SK-N-SH (cell line): ENCODE results near the gene DNAH6. TPM values are rescaled to one million over a fixed set of nuclear protein-coding genes. Genes with fewer than 3 reads are reported as not detected.

ENCODE experiments used
- CTCF ChIA-PET: fragments of 300-600, 350-600 bp; formaldehyde crosslinking; extraction: SDS; loops from one replicate; lab custom pipeline; 2021; lab: Yijun Ruan, JAX
- POLR2A ChIA-PET: fragments of 350-600 bp; sonication (Branson Sonifier 250); formaldehyde crosslinking; extraction: SDS; loops from one replicate; lab custom pipeline; 2020; ENCODE audit warnings: antibody characterized with exemption, inconsistent platforms; lab: Yijun Ruan, JAX
- DNase-seq: peaks from one replicate; pipeline ENCODE4 v3.0.0; 2012
- H2AFZ ChIP-seq: fragments of 200-600 bp; sonication (generic); 2 replicates; pipeline ENCODE4 v1.8.1; 2016; ENCODE audit warnings: antibody characterized with exemption, mild to moderate bottlenecking, low read depth
- H3F3A ChIP-seq: fragments of 200-600 bp; sonication (generic); replicated peaks from 2 replicates; pipeline ENCODE3; 2016; ENCODE audit warnings: antibody characterized with exemption, mild to moderate bottlenecking; ENCODE audit not compliant: insufficient read depth
- H3K27ac ChIP-seq, 2 experiments: fragments of 200-500 bp in 1 of 2; fragments of 200-600 bp in 1 of 2; sonication (Bioruptor generic) in 1 of 2; sonication (generic), shearing (Covaris generic) in 1 of 2; 2 replicates each; pipeline versions ENCODE4 v1.5.1 to v1.6.1; 2014 to 2016; ENCODE audit warnings: low read depth in 2 of 2, inconsistent platforms in 1 of 2, low read length in 1 of 2, mild to moderate bottlenecking in 1 of 2, mixed read lengths in 1 of 2
- H3K27me3 ChIP-seq: fragments of 200-600 bp; sonication (generic), shearing (Covaris generic); 2 replicates; pipeline ENCODE4 v1.6.1; 2016; ENCODE audit warnings: mixed run types; ENCODE audit not compliant: insufficient read depth
- H3K36me3 ChIP-seq, 2 experiments: fragments of 200-500 bp in 1 of 2; fragments of 200-600 bp in 1 of 2; sonication (Bioruptor generic) in 1 of 2; sonication (generic) in 1 of 2; replicated peaks in 1 of 2; 2 replicates each; pipeline versions ENCODE3 to v1.5.1; 2014 to 2016; ENCODE audit warnings: low read length in 1 of 2, mild to moderate bottlenecking in 1 of 2; ENCODE audit not compliant: insufficient read depth in 2 of 2, control insufficient read depth in 1 of 2
- H3K4me1 ChIP-seq, 2 experiments: fragments of 200-500 bp in 1 of 2; fragments of 200-600 bp in 1 of 2; sonication (Bioruptor generic) in 1 of 2; sonication (generic), shearing (Covaris generic) in 1 of 2; 2 replicates each; pipeline versions ENCODE4 v1.5.1 to v1.6.1; 2014 to 2016; ENCODE audit warnings: low read depth in 1 of 2, low read length in 1 of 2, mixed run types in 1 of 2; ENCODE audit not compliant: insufficient read depth in 2 of 2, control insufficient read depth in 1 of 2
- H3K4me2 ChIP-seq: fragments of 200-600 bp; sonication (generic), shearing (Covaris generic); 2 replicates; pipeline ENCODE4 v1.6.1; 2017; ENCODE audit warnings: mixed run types
- H3K4me3 ChIP-seq, 2 experiments: fragments of 200-500 bp in 1 of 2; fragments of 200-600 bp in 1 of 2; sonication (Bioruptor generic) in 1 of 2; sonication (generic), shearing (Covaris generic) in 1 of 2; 2 replicates each; pipeline versions ENCODE4 v1.5.1 to v1.8.1; 2014 to 2016; ENCODE audit warnings: low read depth in 2 of 2, inconsistent platforms in 1 of 2, low read length in 1 of 2, mild to moderate bottlenecking in 1 of 2, mixed read lengths in 1 of 2, moderate library complexity in 1 of 2
- H3K79me2 ChIP-seq: fragments of 200-600 bp; sonication (generic); 2 replicates; pipeline ENCODE4 v1.8.1; 2017; ENCODE audit warnings: mild to moderate bottlenecking; ENCODE audit not compliant: insufficient read depth
- H3K9ac ChIP-seq: fragments of 200-600 bp; sonication (generic); 2 replicates; pipeline ENCODE4 v1.6.1; 2017; ENCODE audit warnings: mixed run types
- H3K9me2 ChIP-seq: fragments of 200-600 bp; sonication (generic); 2 replicates; pipeline ENCODE4 v1.6.1; 2017; ENCODE audit warnings: mixed run types
- H3K9me3 ChIP-seq: fragments of 200-600 bp; sonication (generic); 2 replicates; pipeline ENCODE4 v1.6.1; 2017; ENCODE audit warnings: mixed run types, mild to moderate bottlenecking, moderate library complexity
- H4K20me1 ChIP-seq: fragments of 200-600 bp; sonication (generic); 2 replicates; pipeline ENCODE4 v1.6.1; 2017; ENCODE audit warnings: mild to moderate bottlenecking, mixed run types; ENCODE audit not compliant: insufficient read depth
- ELF1 ChIP-seq: IDR thresholded peaks from 2 replicates; pipeline ENCODE4 v1.4.0; 2012
- MEF2A ChIP-seq: IDR thresholded peaks from 2 replicates; pipeline ENCODE4 v1.4.0; 2012; ENCODE audit warnings: low read depth, borderline replicate concordance
- MXI1 ChIP-seq: IDR thresholded peaks from 2 replicates; pipeline ENCODE4 v1.6.1; 2012; ENCODE audit warnings: mild to moderate bottlenecking, low read depth, low read length, improper control_type of control experiment
- NFIC ChIP-seq: IDR thresholded peaks from 2 replicates; pipeline ENCODE4 v1.4.0; 2012; ENCODE audit warnings: borderline replicate concordance
- RAD21 ChIP-seq: IDR thresholded peaks from 2 replicates; pipeline ENCODE4 v1.6.1; 2012; ENCODE audit warnings: mild to moderate bottlenecking, low read length
- SIN3A ChIP-seq: IDR thresholded peaks from 2 replicates; pipeline ENCODE4 v1.6.1; 2012; ENCODE audit warnings: low read depth, mild to moderate bottlenecking, low read length, moderate library complexity, borderline replicate concordance
- TAF1 ChIP-seq: IDR thresholded peaks from 2 replicates; pipeline ENCODE4 v1.6.1; 2012; ENCODE audit warnings: low read depth, mild to moderate bottlenecking, low read length, moderate library complexity, borderline replicate concordance
- TCF12 ChIP-seq: IDR thresholded peaks from 2 replicates; pipeline ENCODE4 v1.4.0; 2012
- WGBS: methylation state at CpG from one replicate; pipeline ENCODE4 v1.1.6; 2017; ENCODE audit warnings: low lambda C conversion rate; 5-methylcytosine and 5-hydroxymethylcytosine counted together
- polyA plus RNA-seq, 3 experiments: library from polyadenylated mRNA; depleted of rRNA; stranded (reverse); fragments of >200 nt; gene quantifications; 2 replicates each; pipeline ENCODE4 v1.2.3, GENCODE V29; 2012
- TF ChIP-seq, protein P1 (sequence below): fragments of 150-350 bp; IDR thresholded peaks from 2 replicates; pipeline ENCODE4 v1.6.1; 2016; ENCODE audit warnings: mild to moderate bottlenecking, low read depth, low read length
- TF ChIP-seq, protein P2 (sequence below): IDR thresholded peaks from 2 replicates; pipeline ENCODE4 v1.6.1; 2012; ENCODE audit warnings: mild to moderate bottlenecking, low read depth, low read length, moderate library complexity
- TF ChIP-seq, protein P3 (sequence below): IDR thresholded peaks from 2 replicates; pipeline ENCODE4 v1.4.0; 2012; ENCODE audit warnings: low read depth, borderline replicate concordance
- TF ChIP-seq, protein P4 (sequence below): fragments of 150-350 bp; IDR thresholded peaks from 2 replicates; pipeline ENCODE4 v1.6.1; 2017; ENCODE audit warnings: antibody characterized with exemption, low read length, low read depth, borderline replicate concordance

Gene DNAH6
- polyA plus RNA-seq, 1 of the 3 experiments (the other 2 are of a cell fraction) = 0.03 TPM

DNA sequence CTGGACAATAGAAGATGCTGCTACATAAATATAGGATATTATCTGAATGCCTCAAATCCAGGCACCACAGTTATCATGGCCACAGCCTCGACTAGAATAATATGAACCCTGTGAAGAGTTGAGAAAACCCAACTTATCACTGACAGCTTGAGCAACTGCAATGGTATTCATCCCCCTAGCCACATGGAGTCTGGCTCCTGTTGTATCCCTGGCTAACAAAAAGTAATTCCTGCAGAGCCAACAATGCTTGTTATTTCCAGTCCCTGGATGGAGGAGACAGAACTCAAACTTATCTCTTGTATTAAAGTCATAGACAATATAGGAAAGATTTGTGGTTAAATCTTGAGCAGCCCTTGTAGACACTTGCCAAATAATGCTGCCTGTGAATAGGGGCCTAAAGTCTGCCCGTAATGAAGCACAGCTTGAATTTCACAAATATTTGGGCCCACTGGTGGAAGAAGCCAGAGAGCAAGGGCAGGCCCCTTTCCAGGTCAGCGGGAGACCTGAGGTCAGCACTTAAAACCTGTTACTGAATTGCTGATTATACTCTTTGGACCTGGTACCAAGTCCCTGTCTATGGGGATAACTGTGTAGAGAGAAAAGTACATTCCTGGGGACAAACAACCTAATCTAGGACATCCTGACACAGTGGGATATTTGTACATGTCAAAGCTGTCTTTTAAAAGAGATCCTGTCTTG, 28.9 kb upstream of the DNAH6 start:
- H4K20me1 ChIP-seq = no peaks in the 10 kb centered on the region
- DNase-seq = no peak

More for the DNA sequence above, 28.9 kb upstream of the DNAH6 start:
- Histone ChIP-seq H3K36me3 (no peaks in the 10 kb centered on the region), H3K9ac (no peak overlapping the region), H3K27ac (no peak overlapping the region), H3K9me2 (no peaks in the 10 kb centered on the region), H3K27me3 (no peaks in the 10 kb centered on the region), H3F3A (no peaks in the 10 kb centered on the region), H3K9me3 (no peaks in the 10 kb centered on the region), H3K4me2 (no peak overlapping the region), H3K4me3 (no peak overlapping the region), H3K79me2 (no peaks in the 10 kb centered on the region), H3K4me1 (no peaks in the 10 kb centered on the region), H2AFZ (no peak overlapping the region)
- ChIA-PET CTCF (no interaction called here), POLR2A (no interaction called here)
- WGBS = 31% methylated on average over 3 of the region's 3 CpGs
- no peak for TF ChIP-seq TAF1
- TF ChIP-seq MEF2A = no peak
- TF ChIP-seq ELF1 = no peak
- TF ChIP-seq SIN3A = no peak
- TF ChIP-seq, protein P1, sequence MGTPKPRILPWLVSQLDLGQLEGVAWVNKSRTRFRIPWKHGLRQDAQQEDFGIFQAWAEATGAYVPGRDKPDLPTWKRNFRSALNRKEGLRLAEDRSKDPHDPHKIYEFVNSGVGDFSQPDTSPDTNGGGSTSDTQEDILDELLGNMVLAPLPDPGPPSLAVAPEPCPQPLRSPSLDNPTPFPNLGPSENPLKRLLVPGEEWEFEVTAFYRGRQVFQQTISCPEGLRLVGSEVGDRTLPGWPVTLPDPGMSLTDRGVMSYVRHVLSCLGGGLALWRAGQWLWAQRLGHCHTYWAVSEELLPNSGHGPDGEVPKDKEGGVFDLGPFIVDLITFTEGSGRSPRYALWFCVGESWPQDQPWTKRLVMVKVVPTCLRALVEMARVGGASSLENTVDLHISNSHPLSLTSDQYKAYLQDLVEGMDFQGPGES = no peak
- no peak for TF ChIP-seq TCF12
- TF ChIP-seq, protein P2, sequence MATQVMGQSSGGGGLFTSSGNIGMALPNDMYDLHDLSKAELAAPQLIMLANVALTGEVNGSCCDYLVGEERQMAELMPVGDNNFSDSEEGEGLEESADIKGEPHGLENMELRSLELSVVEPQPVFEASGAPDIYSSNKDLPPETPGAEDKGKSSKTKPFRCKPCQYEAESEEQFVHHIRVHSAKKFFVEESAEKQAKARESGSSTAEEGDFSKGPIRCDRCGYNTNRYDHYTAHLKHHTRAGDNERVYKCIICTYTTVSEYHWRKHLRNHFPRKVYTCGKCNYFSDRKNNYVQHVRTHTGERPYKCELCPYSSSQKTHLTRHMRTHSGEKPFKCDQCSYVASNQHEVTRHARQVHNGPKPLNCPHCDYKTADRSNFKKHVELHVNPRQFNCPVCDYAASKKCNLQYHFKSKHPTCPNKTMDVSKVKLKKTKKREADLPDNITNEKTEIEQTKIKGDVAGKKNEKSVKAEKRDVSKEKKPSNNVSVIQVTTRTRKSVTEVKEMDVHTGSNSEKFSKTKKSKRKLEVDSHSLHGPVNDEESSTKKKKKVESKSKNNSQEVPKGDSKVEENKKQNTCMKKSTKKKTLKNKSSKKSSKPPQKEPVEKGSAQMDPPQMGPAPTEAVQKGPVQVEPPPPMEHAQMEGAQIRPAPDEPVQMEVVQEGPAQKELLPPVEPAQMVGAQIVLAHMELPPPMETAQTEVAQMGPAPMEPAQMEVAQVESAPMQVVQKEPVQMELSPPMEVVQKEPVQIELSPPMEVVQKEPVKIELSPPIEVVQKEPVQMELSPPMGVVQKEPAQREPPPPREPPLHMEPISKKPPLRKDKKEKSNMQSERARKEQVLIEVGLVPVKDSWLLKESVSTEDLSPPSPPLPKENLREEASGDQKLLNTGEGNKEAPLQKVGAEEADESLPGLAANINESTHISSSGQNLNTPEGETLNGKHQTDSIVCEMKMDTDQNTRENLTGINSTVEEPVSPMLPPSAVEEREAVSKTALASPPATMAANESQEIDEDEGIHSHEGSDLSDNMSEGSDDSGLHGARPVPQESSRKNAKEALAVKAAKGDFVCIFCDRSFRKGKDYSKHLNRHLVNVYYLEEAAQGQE = no peak
- TF ChIP-seq, protein P3, sequence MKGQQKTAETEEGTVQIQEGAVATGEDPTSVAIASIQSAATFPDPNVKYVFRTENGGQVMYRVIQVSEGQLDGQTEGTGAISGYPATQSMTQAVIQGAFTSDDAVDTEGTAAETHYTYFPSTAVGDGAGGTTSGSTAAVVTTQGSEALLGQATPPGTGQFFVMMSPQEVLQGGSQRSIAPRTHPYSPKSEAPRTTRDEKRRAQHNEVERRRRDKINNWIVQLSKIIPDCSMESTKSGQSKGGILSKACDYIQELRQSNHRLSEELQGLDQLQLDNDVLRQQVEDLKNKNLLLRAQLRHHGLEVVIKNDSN = no peak
- TF ChIP-seq, protein P4, sequence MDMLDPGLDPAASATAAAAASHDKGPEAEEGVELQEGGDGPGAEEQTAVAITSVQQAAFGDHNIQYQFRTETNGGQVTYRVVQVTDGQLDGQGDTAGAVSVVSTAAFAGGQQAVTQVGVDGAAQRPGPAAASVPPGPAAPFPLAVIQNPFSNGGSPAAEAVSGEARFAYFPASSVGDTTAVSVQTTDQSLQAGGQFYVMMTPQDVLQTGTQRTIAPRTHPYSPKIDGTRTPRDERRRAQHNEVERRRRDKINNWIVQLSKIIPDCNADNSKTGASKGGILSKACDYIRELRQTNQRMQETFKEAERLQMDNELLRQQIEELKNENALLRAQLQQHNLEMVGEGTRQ = no peak
- TF ChIP-seq NFIC = no peak
- TF ChIP-seq RAD21 = no peak
- no peak for TF ChIP-seq MXI1
